ENCODE measurements around the gene SLC35B4.

Gene SLC35B4

DNA sequence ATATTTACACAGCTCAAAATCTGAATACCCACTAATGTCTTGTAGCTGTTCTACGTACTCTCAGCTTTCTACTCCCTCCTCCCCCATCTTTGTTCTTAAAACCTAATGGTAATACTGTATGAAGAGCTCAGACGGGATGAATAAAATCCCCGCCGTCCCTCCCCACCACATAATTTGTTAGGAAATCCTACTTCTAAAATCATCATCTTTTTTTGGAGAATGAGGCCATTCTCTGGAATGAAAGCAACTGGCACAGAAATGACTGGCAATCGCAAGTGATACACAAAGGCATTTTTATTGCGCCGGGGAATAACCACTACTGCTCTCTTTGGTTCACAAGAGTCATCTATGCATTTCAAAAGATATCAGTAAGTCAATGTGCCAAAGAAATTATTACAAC, 27.3 kb downstream of the SLC35B4 start:
- no peak for DNase-seq

GRCh38 chr7:134287916-134288659, 28.6 kb downstream of the SLC35B4 start:
- DNase-seq = no peak

DNA sequence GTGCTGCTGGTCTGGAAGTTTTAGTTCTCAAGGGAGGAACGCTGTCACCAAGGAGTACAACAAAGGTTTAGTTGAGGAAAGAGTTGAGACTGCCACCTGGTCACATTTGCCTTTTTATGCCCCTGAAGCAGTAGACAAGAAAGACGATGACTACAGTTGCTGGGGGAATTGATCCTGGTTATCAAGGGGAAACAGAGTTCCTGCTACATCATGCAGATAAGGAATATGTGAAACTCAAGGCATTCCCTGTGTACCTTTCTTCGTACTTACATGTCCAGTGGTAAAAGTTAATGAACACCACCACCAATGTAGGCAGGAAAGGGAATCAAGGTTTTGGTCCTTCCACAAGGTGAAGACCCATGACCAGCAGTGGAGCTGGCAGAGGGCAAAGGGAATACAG, 31.8 kb downstream of the SLC35B4 start:
- DNase-seq = no peak

DNA sequence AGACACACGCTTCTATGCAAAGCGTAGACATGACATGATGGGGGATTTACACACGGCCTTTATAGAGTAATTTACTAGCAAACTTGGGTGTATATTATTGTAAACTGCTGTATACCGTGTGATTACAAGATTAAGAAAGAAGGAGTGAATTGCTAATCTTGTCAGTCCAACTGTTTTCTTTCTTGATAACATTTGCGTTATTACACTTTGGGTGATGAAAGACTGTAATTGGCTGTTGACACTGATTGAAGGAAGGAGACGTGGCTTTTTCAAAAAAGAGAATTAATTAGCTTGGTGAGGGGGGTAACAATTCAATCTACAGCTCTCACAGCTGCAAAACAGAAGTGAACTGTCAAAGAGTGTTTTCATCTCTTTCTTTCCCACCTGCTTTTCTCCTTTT, 32.7 kb downstream of the SLC35B4 start:
- no peak for DNase-seq

- DNase-seq = no peak
Observed at GRCh38 chr7:134280508-134280907, 36.2 kb downstream of the SLC35B4 start.

DNA sequence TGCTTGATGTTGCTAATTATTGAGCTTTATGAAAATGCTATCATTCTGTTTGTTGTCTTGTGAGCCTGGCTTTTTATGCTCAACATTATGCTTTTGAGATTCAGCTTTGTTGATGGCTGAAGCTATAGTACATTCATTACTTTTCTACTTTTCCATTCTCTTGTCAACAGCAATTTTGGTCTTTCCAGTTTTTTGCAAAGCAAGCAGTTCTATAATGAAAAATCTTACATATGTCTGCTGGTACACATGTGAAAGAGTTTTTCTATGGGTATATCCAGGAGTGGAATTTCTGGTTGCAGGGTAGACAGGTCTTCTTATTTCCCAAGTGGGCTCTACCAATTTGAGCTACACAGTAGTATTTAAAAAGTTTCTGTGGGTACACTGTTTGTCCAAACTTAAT, 36.8 kb downstream of the SLC35B4 start:
- DNase-seq = no peak

DNA sequence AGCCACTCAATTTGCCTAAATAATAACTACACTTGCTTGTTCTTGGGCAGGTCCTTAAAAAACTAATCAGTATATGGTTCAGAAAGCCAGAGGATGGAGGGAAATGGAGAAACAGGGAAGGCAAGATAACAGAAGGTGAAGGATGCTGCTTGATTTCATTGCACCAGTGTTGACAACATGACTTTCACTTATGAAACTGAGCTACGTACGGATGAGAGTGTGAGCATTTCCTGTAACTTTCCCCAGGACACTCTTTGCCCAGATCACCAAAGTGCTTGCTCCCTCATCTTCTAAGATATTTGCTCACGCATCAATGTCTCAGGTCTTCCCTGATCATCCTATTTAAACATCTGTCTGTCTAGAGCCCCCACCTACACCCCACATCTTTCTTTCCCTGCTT, 37.4 kb downstream of the SLC35B4 start:
- DNase-seq = no peak

DNA sequence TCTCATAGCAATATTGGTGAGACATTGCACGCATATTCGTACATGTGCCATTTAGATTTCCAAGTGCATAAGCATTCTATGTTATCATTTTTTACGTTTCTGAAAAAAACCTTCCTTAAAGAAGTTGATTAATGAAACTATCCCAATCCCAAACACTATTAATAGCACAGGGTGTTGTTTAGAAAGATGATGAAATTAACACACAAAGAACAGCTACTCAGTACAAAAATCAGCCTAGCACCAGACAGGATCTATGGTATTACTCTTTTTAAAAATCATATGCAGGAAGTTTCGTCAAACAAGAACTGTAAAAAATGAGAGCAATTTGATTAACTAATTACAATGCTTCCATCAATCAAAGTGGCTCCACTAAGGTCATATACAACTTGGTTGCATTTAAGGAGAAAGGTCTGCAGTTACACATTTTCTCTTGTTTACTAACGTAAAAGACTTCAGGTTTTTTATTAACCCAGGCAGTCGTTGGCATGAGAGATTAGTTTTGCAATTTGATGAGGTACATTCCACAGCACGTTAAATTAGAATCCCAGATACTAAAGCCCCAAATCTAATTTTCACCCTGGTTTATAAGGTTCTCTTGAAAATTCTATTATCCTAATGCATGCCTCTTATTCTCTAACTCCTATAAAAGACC, 38.1 kb downstream of the SLC35B4 start:
- no peak for DNase-seq

DNA sequence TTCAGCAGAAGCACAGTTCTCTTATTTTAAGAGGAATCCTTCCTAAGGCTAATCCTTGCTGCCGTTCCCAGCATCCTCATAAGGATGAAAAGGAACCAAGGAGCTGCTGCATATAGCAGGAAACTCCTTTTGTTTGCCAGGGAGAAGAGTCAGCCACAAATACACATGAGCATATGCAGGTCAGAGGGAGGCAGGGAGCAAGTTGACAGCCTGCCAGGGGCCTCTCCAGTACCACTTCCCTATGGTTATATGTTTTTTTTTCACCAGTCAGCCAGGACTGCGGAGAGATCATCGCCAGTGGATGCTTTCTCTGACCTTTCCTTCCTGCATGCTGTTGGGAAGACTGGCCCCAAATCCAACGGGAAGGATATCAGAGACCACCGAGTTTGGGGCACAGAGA, 39.8 kb downstream of the SLC35B4 start:
- no peak for DNase-seq

DNA sequence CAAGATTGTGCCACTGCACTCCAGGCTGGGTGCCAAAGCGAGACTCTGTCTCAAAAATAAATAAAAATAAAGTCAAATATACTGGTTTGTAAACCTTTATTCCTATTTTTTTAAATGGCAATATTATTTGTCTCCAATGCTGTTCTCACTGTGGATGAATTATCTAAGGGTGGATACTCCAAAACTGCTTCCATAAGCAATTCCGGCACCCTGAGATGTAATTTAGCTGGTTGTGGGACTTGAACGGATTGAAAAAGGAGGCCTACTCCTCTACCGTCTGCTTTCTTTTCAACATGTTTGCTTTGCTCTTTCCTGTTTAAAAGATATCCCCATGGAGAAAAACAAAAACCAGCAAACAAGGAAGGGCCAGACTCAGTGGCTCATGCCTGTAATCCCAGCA, 54.4 kb downstream of the SLC35B4 start:
- no peak for DNase-seq

- no peak for DNase-seq
Observed at GRCh38 chr7:134255814-134256213, 60.9 kb downstream of the SLC35B4 start.

DNA sequence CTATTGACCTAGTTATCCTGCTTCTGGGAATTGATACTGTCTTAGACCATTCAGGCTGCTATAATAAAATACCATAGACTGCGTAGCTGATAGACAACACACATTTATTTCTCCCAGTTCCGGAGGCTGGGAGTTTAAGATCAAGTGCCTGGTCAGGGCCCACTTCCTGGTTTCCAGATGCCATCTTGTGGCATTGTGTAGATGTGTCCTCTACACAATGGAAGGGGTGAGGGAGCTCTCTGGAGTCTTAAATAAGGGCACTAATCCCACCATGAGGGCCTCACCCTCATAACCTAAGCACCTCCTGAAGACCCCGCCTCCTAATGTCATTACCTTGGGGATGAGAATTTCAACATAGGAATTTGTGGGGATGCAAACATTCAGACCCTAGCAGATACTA, 62.4 kb downstream of the SLC35B4 start:
- DNase-seq = no peak

GRCh38 chr7:134248196-134248595, 68.5 kb downstream of the SLC35B4 start:
- no peak for DNase-seq

GRCh38 chr7:134246761-134247160, 70.0 kb downstream of the SLC35B4 start:
- no peak for DNase-seq

DNA sequence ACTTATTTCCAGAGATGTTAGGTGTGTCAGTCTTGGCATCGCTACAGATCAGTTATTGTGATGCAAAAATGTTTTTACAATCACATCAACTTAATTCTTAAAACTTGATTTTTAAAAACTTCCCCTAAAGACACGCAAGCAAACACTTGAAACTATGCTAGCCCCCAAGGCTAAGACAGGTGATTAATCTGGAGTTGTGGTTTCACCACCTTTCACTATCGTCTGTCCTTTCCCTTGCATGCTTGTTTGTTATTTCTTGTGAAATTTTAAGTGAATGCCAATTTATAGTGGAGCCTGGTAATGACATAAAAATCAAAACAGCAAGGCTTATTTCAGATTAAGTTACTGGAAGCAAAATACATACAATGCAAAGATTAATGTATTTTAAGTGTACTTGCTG, 70.4 kb downstream of the SLC35B4 start:
- no peak for DNase-seq

DNA sequence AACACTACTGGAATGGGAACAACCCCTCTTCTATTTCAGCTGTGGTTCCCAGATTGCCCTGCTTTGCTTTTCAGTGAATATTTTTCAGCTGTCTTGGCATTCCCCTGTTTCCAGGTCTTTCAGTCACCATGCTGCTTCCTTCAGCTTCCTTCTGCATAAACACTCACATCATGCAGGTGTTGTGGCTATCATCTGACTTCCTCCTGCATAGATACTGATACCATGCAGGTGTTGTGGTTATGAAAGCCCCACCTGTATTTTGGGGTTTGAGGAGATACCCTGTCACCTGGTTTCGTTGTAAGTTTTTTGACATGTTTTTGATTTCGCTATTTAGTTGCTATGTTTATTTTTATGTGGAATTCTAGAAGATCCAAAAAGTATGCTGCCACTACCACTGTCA, 71.5 kb downstream of the SLC35B4 start:
- no peak for DNase-seq

Data from islet precursor cell (in vitro differentiated cells).